HCT116 (cell line): Measurements from ENCODE around the gene CENATAC. TPM values are rescaled to one million over a fixed set of nuclear protein-coding genes. Genes with fewer than 3 reads are reported as not detected.

Experiments used
- ATAC-seq: fragments of 200-7000 bp; cut with Tn5 transposase; 2 replicates; pipeline ENCODE4 v1.9.1; 2020; ENCODE audit warnings: mild to moderate bottlenecking, moderate library complexity
- BruUV-seq: library from RNA; stranded (reverse); fragments of 400-500 nt; replicated peaks from 2 replicates; lab custom pipeline; 2021; lab: Mats Ljungman, UMichigan
- CTCF ChIA-PET: fragments of 300-600 bp; sonication (Branson Sonifier 250); formaldehyde crosslinking; loops from one replicate; lab custom pipeline; 2021; ENCODE audit warnings: antibody characterized with exemption; lab: Charles Lee
- POLR2A ChIA-PET: fragments of 300-600, 350-600 bp; sonication (Branson Sonifier 250); formaldehyde crosslinking; loops from one replicate; lab custom pipeline; 2021; ENCODE audit warnings: antibody characterized with exemption; lab: Charles Lee
- RAD21 ChIA-PET, 2 experiments: fragments of 300-600 bp; sonication (Branson Sonifier 250); formaldehyde crosslinking; loops; one replicate each; lab custom pipeline; 2023; ENCODE audit warnings: low total read pairs in 2 of 2; ENCODE audit not compliant: uncharacterized antibody in 2 of 2, unreplicated experiment in 2 of 2, low non-redundant PET in 1 of 2; lab: Charles Lee
- DNase-seq: peaks from one replicate; pipeline ENCODE4 v3.0.0-alpha.2; 2010; ENCODE audit warnings: low read depth, low spot score
- H2AFZ ChIP-seq: fragments of 200-600 bp; shearing (Covaris generic), sonication (generic); 2 replicates; pipeline ENCODE4 v1.6.1; 2017; ENCODE audit warnings: low read depth, mixed run types, mixed read lengths, antibody characterized with exemption, low read length; ENCODE audit not compliant: poor library complexity, severe bottlenecking
- H3K27ac ChIP-seq: 2 replicates; pipeline ENCODE4 v1.5.1; 2012; ENCODE audit warnings: low read depth, low read length
- H3K27me3 ChIP-seq: fragments of 200-600 bp; sonication (generic); 2 replicates; pipeline ENCODE4 v1.6.1; 2016; ENCODE audit warnings: mixed run types, low read length, mixed read lengths; ENCODE audit not compliant: insufficient read depth
- H3K36me3 ChIP-seq, 2 experiments: fragments of 200-500 bp in 1 of 2; fragments of 200-600 bp in 1 of 2; sonication (Bioruptor generic) in 1 of 2; sonication (generic) in 1 of 2; 2 replicates each; pipeline versions ENCODE4 v1.5.1 to v1.6.1; 2014 to 2016; ENCODE audit warnings: low read length in 2 of 2, inconsistent platforms in 1 of 2, mixed read lengths in 1 of 2, mixed run types in 1 of 2; ENCODE audit not compliant: insufficient read depth in 2 of 2, control insufficient read depth in 1 of 2
- H3K4me1 ChIP-seq, 2 experiments: fragments of 200-600 bp in 1 of 2; sonication (generic) in 1 of 2; 2 replicates each; pipeline versions ENCODE4 v1.5.1 to v1.6.1; 2012 to 2017; ENCODE audit warnings: low read length in 2 of 2, inconsistent platforms in 1 of 2, mild to moderate bottlenecking in 1 of 2, mixed read lengths in 1 of 2, mixed run types in 1 of 2, moderate library complexity in 1 of 2; ENCODE audit not compliant: insufficient read depth in 2 of 2, control insufficient read depth in 1 of 2
- H3K4me2 ChIP-seq: fragments of 200-600 bp; sonication (generic); 2 replicates; pipeline ENCODE4 v1.6.1; 2017; ENCODE audit warnings: mixed run types, low read length, mixed read lengths
- H3K4me3 ChIP-seq, 2 experiments: fragments of 200-600 bp in 1 of 2; sonication (generic) in 1 of 2; replicated peaks in 1 of 2; 2 replicates each; pipeline ENCODE4 v1.5.1; 2011 to 2016; ENCODE audit warnings: low read length in 2 of 2, control low read depth in 1 of 2, low read depth in 1 of 2, mild to moderate bottlenecking in 1 of 2, mixed read lengths in 1 of 2, mixed run types in 1 of 2
- H3K79me2 ChIP-seq: fragments of 200-600 bp; sonication (generic); 2 replicates; pipeline ENCODE4 v1.6.1; 2017; ENCODE audit warnings: mild to moderate bottlenecking, mixed run types, low read length, moderate library complexity, mixed read lengths; ENCODE audit not compliant: insufficient read depth
- H3K9ac ChIP-seq: fragments of 200-600 bp; sonication (generic); 2 replicates; pipeline ENCODE4 v1.6.1; 2016; ENCODE audit warnings: low read length, mixed read lengths
- H3K9me2 ChIP-seq: fragments of 200-600 bp; sonication (generic), shearing (Covaris generic); 2 replicates; pipeline ENCODE4 v1.6.1; 2017; ENCODE audit warnings: mixed run types, mild to moderate bottlenecking, moderate library complexity; ENCODE audit not compliant: insufficient read depth
- H3K9me3 ChIP-seq, 2 experiments: fragments of 200-500 bp in 1 of 2; fragments of 200-600 bp in 1 of 2; sonication (Bioruptor generic) in 1 of 2; sonication (generic) in 1 of 2; 2 replicates each; pipeline ENCODE4 v1.6.1; 2014 to 2017; ENCODE audit warnings: low read length in 2 of 2, mixed read lengths in 2 of 2, inconsistent platforms in 1 of 2, low read depth in 1 of 2, mild to moderate bottlenecking in 1 of 2, mixed run types in 1 of 2, moderate library complexity in 1 of 2; ENCODE audit not compliant: control insufficient read depth in 1 of 2, insufficient read depth in 1 of 2
- H4K20me1 ChIP-seq: fragments of 200-600 bp; sonication (generic), shearing (Covaris generic); 2 replicates; pipeline ENCODE4 v1.6.1; 2017; ENCODE audit warnings: mixed run types, mild to moderate bottlenecking, moderate library complexity; ENCODE audit not compliant: insufficient read depth
- EZH2 ChIP-seq: fragments of 200-600 bp; sonication (generic); IDR thresholded peaks from 2 replicates; pipeline ENCODE4 v1.6.1; 2017; ENCODE audit warnings: antibody characterized with exemption, mixed run types
- EZH2phosphoT487 ChIP-seq: fragments of 200-600 bp; IDR thresholded peaks from 2 replicates; pipeline ENCODE4 v1.6.1; 2018; ENCODE audit warnings: antibody characterized with exemption, borderline replicate concordance
- POLR2A ChIP-seq: IDR thresholded peaks from 2 replicates; pipeline ENCODE4 v1.7.0; 2011; ENCODE audit warnings: borderline replicate concordance; ENCODE audit not compliant: insufficient read depth, insufficient read length; ENCODE audit errors: extremely low read depth
- ZNF274 ChIP-seq: fragments of 200-500 bp; sonication (Bioruptor generic); IDR thresholded peaks from 2 replicates; pipeline ENCODE4 v1.6.1; 2014; ENCODE audit warnings: mild to moderate bottlenecking, low read depth, low read length, inconsistent platforms
- intact Hi-C: fragments of 100-400 bp; cut with micrococcal nuclease; formaldehyde crosslinking; loops from 2 replicates; pipeline ENCODE4 v1.10.0; 2022
- total RNA-seq: library from RNA; stranded (reverse); gene quantifications from one replicate; pipeline ENCODE4 v1.2.1, GENCODE V29; 2021; ENCODE audit not compliant: unreplicated experiment
- TF ChIP-seq, protein P1 (sequence below): IDR thresholded peaks from 2 replicates; pipeline ENCODE4 v1.6.1; 2012
- TF ChIP-seq, protein P2 (sequence below): IDR thresholded peaks from 2 replicates; pipeline ENCODE4 v1.6.1; 2012; ENCODE audit warnings: low read depth

The CENATAC gene
- total RNA-seq, 1 experiment from 2014 or later: 28.9 TPM

DNA sequence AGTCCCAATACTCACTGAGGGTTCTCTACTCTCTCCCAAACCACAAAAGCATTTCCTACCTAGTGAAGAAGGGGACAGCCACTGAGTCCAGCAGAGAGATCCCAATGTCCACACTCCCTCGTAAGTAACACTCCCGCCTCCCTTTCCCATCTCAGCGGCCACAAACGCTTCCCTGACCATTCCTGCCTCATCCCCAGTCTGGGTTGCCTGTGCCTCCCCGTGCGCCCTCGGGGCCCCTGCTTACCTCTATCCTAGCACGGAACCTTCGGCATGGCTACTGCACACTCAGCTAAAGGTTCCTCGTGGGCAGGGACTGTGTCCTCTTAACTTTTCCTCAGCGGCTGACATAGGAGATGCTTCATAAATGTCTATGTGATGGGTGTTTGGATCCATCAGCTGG lies 40.4 kb upstream of the CENATAC start:
- Histone ChIP-seq H3K9ac (no peak overlapping the region), H3K36me3 (no peaks in the 10 kb centered on the region), H2AFZ (no peak overlapping the region), H4K20me1 (no peaks in the 10 kb centered on the region), H3K4me1 (peaks cover 0 to 18% of the 10 kb centered on the region in 2 experiments; a peak in 2 of 4 replicates), H3K4me2 (no peak overlapping the region), H3K4me3 (no peak overlapping the region), H3K9me2 (no peaks in the 10 kb centered on the region), H3K27ac (no peak overlapping the region), H3K27me3 (no peaks in the 10 kb centered on the region), H3K9me3 (no peaks in the 10 kb centered on the region), H3K79me2 (no peaks in the 10 kb centered on the region)
- RAD21 ChIA-PET: interaction anchor here in 1 of 2 experiments (0.6 kb wide), 1 partner anchor 268 kb away, joined by 3 read pairs; no protein-coding TSS in a partner anchor
- CTCF ChIA-PET: interaction anchor here (0.8 to 4.4 kb wide), 6 partner anchors 15 to 268 kb away, joined by 3 to 28 read pairs (median 5); partner anchors contain the start of gene DDX6
- ATAC-seq (no peak), DNase-seq (no peak)
- no TSS peak for BruUV-seq
- TF ChIP-seq POLR2A (no peak), EZH2 (no peak), ZNF274 (no peak), EZH2phosphoT487 (no peak)
- TF ChIP-seq, protein P1, sequence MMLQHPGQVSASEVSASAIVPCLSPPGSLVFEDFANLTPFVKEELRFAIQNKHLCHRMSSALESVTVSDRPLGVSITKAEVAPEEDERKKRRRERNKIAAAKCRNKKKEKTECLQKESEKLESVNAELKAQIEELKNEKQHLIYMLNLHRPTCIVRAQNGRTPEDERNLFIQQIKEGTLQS: no peak
- TF ChIP-seq, protein P2, sequence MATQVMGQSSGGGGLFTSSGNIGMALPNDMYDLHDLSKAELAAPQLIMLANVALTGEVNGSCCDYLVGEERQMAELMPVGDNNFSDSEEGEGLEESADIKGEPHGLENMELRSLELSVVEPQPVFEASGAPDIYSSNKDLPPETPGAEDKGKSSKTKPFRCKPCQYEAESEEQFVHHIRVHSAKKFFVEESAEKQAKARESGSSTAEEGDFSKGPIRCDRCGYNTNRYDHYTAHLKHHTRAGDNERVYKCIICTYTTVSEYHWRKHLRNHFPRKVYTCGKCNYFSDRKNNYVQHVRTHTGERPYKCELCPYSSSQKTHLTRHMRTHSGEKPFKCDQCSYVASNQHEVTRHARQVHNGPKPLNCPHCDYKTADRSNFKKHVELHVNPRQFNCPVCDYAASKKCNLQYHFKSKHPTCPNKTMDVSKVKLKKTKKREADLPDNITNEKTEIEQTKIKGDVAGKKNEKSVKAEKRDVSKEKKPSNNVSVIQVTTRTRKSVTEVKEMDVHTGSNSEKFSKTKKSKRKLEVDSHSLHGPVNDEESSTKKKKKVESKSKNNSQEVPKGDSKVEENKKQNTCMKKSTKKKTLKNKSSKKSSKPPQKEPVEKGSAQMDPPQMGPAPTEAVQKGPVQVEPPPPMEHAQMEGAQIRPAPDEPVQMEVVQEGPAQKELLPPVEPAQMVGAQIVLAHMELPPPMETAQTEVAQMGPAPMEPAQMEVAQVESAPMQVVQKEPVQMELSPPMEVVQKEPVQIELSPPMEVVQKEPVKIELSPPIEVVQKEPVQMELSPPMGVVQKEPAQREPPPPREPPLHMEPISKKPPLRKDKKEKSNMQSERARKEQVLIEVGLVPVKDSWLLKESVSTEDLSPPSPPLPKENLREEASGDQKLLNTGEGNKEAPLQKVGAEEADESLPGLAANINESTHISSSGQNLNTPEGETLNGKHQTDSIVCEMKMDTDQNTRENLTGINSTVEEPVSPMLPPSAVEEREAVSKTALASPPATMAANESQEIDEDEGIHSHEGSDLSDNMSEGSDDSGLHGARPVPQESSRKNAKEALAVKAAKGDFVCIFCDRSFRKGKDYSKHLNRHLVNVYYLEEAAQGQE: no peak
- POLR2A ChIA-PET: interaction anchor here (0.7 to 1.6 kb wide), 2 partner anchors 29 to 48 kb away, joined by 4 to 5 read pairs; no protein-coding TSS in a partner anchor
- intact Hi-C loops: loop anchor here (2.0 to 5.0 kb wide), 2 partner anchors 27 to 360 kb away; no protein-coding TSS in a partner anchor
